IPS-18a (cell line): ENCODE results near the gene CPB2.

Experiments used
- H3K27ac ChIP-seq: one replicate; pipeline ENCODE4 v1.5.1; 2013; ENCODE audit warnings: low read length
- H3K27me3 ChIP-seq: one replicate; pipeline ENCODE4 v1.6.1; 2013; ENCODE audit warnings: mild to moderate bottlenecking, low read length; ENCODE audit not compliant: control insufficient read depth, insufficient read depth
- H3K36me3 ChIP-seq: one replicate; pipeline ENCODE4 v1.6.1; 2013; ENCODE audit warnings: low read depth, low read length; ENCODE audit not compliant: control insufficient read depth
- H3K4me1 ChIP-seq: one replicate; pipeline ENCODE4 v1.6.1; 2013; ENCODE audit warnings: low read depth, low read length; ENCODE audit not compliant: control insufficient read depth
- H3K4me3 ChIP-seq: one replicate; pipeline ENCODE4 v1.5.1; 2013; ENCODE audit warnings: low read length
- H3K9ac ChIP-seq: one replicate; pipeline ENCODE4 v1.6.1; 2013; ENCODE audit warnings: mild to moderate bottlenecking, low read length, moderate library complexity
- H3K9me3 ChIP-seq: one replicate; pipeline ENCODE4 v1.6.1; 2013; ENCODE audit warnings: low read depth, low read length; ENCODE audit not compliant: control insufficient read depth

CPB2 gene

DNA sequence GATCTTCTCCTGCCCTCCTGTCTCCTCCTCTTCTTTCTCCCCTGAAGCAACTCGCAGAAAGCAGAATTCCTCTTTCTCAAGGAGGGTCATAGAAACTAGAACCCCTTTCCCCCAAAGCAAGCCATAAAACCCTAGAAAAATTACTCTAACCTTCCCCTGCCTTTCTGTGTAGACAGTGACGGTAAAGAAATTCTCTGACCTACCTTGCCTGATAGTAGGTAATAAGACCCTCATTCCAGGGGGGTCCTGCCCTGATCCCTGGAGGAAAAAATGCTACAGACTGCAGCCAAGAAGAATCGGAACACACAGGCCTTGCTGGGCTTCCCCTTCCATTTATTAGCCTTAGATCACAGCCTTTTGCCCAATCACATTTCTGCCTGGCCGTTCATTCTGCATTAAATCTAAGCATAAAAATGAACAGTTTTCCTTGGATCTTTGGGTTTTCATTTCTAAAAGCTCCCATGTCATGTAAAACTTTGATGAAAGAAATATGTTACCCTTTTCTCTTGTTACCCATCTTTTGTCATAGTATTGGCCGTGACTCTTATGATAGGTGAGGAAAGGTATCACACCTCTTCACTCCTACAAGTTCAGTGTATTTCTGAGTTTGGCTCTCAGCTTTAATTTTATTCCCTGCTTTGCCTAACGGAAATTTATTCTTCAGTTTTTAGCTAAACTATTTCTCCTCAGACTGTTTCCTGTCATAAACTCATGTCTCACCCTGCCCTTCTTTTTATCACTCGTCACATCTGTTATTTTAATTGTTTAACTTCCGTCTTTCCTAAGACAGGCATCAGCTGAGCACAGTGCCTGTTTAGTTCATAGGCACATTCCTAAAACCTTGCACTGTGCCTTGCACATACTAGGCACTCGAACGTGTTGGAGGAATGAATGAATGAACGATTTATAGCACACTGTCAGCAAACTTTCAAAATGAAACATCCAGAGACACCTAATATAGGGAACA lies 20.4 kb upstream of the CPB2 start:
- Histone ChIP-seq H3K9ac (no peak overlapping the region), H3K36me3 (no peaks in the 10 kb centered on the region)

DNA sequence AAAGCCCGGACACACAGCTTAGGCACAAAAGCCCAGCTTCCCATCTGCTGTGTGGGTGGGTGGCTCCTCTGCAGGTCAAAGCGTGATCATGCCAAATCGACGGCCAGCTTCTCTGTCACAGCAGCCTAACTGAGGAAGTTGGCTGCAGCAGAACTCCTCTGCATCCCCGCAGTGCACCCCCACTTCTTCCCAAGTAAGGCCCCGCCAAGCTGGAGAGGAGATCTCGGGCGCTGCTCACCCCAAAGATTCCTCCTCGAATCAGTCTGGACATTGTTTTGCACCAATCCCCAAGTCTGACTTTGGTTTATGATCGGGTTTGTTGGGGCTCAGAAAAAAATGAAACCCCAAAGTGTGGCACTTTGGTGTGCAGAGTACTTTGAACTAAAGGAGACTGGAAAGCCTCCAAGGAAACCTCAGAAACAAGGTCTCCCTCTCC lies 19.7 kb upstream of the CPB2 start:
- Histone ChIP-seq H3K4me3 (no peak overlapping the region), H3K36me3 (no peaks in the 10 kb centered on the region), H3K27ac (no peak overlapping the region), H3K27me3 (no peaks in the 10 kb centered on the region), H3K4me1 (peaks cover 8% of the 10 kb centered on the region), H3K9ac (no peak overlapping the region), H3K9me3 (no peaks in the 10 kb centered on the region)

More for the DNA sequence above, 20.4 kb upstream of the CPB2 start:
- Histone ChIP-seq H3K9me3 (no peaks in the 10 kb centered on the region), H3K4me3 (no peak overlapping the region), H3K4me1 (peaks cover 3% of the 10 kb centered on the region), H3K27me3 (no peaks in the 10 kb centered on the region), H3K27ac (no peak overlapping the region)

DNA sequence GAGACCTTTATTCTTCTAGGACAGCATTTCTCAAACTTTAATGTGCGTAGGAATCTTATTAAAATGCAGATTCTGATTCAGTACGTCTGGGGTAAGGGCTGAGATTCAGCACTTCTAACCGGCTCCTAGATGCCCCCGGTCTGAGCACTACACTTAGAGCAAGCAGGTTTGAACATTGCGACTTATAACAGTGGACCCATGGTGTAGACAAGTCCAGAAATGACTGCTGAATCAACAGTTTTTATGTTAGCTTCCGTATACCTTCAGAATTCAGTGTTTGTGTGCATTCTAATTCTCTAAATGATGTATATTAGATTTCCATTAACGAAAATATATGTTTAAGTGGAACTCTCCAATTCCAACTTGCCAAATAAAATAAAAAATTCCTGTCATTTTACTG lies 17.5 kb upstream of the CPB2 start:
- no peaks in the 10 kb centered on the region for H3K27me3 ChIP-seq
- H3K9me3 ChIP-seq: no peaks in the 10 kb centered on the region
- no peak overlapping the region for H3K4me3 ChIP-seq
- H3K27ac ChIP-seq: no peak overlapping the region
- H3K4me1 ChIP-seq: peaks cover 11% of the 10 kb centered on the region
- H3K9ac ChIP-seq: no peak overlapping the region
- no peaks in the 10 kb centered on the region for H3K36me3 ChIP-seq

DNA sequence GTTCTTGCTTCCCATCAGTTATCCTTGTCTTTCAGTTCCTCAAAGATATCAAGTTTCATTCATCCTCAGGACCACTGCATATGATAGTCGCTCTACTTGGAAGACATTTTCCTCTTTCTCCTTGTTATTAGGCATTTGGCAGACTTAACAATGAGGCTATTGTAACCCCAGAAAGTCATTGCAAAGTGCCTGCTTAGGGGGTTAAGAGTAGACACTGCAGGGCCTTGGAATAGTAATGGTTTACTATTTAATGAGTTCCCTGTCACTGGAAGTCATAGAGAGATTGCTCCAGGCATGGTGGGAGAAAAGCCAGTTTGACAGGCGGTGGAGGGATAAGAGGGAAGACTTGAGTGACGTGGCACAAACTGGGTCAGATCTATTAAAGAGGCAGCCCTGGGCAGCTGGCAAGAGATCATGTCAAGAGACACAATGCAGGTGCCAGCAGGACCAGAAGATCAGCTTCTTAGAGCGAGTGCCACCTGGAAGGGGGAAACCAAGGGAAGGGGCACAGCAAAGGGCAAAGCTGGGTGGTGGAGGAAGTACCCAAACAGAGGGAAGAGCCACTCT lies 16.8 kb upstream of the CPB2 start:
- Histone ChIP-seq H3K36me3 (no peaks in the 10 kb centered on the region), H3K4me3 (no peak overlapping the region), H3K9me3 (no peaks in the 10 kb centered on the region), H3K27me3 (no peaks in the 10 kb centered on the region), H3K4me1 (peaks cover 11% of the 10 kb centered on the region), H3K27ac (no peak overlapping the region), H3K9ac (no peak overlapping the region)

DNA sequence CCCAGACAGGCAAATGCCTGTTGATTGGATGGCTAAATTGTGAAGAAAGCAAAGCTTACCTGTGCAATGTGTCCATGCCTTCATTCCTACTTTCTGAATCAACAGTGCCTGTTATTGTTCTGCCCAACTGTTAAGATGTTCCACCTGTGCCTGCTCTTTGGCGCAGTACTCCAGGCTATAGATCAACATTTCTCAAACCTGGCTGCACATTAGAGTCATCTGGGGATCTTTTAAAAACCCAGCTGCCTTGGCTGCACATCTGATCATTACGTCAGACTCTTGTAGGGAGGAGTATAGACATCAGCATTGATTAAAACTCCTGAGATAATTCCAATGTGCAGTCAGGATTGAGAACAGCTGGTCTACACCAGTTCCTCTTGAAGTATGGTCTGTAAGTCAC lies 16.2 kb upstream of the CPB2 start:
- Histone ChIP-seq H3K36me3 (no peaks in the 10 kb centered on the region), H3K27ac (no peak overlapping the region)

DNA sequence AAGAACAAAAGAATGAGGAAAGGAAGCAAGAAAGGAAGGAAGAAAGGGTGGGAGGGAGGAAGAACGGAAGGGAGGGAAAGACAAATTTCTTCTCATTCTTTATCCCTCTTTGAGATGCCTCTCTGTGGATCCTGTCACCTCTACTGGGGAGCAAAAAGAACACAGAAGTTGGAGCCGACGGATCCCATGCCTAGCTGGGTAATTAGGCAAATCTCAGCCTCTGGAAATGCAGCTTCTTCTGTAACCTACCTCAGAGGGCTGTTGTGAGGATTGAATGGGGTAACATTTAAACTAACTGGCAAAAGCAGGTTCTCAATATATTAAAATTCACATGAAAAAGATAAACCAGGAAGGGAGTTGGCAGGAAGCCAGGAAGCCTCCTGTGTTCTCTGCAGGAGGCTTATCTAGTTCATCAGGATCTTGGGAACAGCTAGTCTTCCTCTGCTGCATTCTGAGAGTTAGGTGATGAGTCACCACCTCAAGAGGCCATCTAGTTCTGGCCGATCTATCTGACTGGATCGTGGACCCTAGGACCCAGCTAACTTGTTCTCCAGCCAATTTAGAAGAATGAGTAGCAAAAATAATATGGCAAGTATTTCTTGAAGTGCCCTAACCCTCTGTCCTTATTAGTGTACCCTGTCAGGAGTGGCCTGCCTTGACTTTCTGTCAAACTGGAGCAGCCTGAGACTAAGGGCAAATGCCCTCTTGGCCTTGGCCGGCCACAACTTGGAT lies 15.2 kb upstream of the CPB2 start:
- H3K36me3 ChIP-seq: no peaks in the 10 kb centered on the region
- H3K4me1 ChIP-seq: peaks cover 11% of the 10 kb centered on the region
- no peaks in the 10 kb centered on the region for H3K27me3 ChIP-seq
- H3K9me3 ChIP-seq: no peaks in the 10 kb centered on the region
- no peak overlapping the region for H3K9ac ChIP-seq
- H3K27ac ChIP-seq: no peak overlapping the region
- H3K4me3 ChIP-seq: no peak overlapping the region

More for the DNA sequence above, 16.2 kb upstream of the CPB2 start:
- Histone ChIP-seq H3K9me3 (no peaks in the 10 kb centered on the region), H3K9ac (no peak overlapping the region), H3K4me1 (peaks cover 11% of the 10 kb centered on the region), H3K27me3 (no peaks in the 10 kb centered on the region), H3K4me3 (no peak overlapping the region)

DNA sequence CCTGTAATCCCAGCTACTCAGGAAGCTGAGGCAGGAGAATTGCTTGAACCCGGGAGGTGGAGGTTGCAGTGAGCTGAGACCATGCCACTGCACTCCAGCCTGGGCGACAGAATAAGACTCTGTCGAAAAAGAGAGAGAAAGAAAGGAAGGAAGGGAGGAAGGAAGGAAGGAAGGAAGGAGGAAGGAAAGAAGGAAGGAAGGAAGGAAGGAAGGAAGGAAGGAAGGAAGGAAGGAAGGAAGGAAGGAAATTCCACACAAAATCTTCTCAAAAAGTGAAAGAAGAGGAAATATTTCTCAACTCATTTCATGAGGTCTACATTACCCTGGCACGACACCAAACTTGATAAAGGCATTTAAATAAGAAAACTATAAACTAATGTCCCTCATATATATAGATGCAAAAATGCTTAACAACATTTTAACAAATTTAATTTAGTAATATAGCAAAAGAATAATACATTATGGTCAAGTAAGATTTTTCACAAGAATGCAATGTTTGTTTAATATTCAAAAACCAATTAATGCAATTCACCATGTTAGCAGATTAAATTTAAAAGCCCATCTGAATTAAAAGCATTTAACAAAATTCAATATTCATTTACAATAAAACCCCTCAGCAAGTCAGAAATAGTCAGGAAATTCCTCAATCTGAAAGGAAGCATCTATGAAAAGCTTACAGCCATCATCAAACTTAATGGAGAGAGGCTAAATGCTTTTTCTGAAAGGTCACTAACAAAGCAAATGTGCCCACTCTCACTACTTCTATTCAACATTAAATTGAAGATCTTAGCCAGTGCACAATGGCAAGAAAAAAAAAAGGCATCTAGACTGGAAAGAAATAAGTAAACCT lies 12.0 kb upstream of the CPB2 start:
- Histone ChIP-seq H3K9ac (no peak overlapping the region), H3K9me3 (no peaks in the 10 kb centered on the region), H3K36me3 (no peaks in the 10 kb centered on the region), H3K27ac (no peak overlapping the region), H3K4me1 (peaks cover 11% of the 10 kb centered on the region), H3K4me3 (no peak overlapping the region), H3K27me3 (no peaks in the 10 kb centered on the region)

DNA sequence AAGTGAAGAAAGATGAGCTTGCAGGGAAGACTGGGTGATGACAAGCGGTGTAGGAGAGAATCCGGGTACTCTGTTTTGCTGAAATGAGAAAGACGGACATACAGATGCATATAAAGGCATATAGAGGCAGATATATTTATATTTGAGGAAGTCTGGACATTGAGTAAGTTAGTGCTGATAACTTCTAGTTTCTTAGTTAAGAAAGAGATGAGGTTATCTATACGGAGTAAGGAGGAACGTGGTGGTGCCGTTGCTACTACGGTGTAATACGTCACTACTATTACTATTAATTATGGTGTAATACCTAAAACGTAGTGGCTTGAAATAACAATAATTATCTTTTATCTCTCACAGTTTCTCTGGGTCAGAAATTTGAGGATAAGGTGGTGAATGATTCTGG lies 9.8 kb upstream of the CPB2 start:
- Histone ChIP-seq H3K4me1 (peaks cover 3% of the 10 kb centered on the region), H3K36me3 (no peaks in the 10 kb centered on the region), H3K9ac (no peak overlapping the region), H3K9me3 (no peaks in the 10 kb centered on the region), H3K4me3 (no peak overlapping the region), H3K27ac (no peak overlapping the region), H3K27me3 (no peaks in the 10 kb centered on the region)

DNA sequence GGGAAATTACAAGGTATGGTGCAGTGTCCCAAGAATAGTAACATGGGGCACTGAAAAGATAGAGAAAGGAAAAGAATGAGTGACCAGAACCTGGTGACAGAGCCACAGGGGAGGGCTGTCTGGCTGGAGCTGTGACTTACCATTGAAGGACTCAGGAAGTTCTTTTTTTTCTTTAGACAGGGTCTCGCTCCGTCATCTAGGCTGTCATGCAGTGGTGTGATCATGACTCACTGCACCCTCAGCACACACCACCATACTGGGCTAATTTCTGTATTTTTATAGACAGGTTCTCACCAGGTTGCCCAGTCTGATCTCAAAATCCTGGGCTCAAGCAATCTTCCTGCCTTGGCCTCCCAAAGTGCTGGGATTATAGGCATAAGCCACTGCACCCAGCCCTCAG lies 8.8 kb upstream of the CPB2 start:
- H3K4me1 ChIP-seq: no peaks in the 10 kb centered on the region
- H3K27ac ChIP-seq: no peak overlapping the region
- H3K4me3 ChIP-seq: no peak overlapping the region

DNA sequence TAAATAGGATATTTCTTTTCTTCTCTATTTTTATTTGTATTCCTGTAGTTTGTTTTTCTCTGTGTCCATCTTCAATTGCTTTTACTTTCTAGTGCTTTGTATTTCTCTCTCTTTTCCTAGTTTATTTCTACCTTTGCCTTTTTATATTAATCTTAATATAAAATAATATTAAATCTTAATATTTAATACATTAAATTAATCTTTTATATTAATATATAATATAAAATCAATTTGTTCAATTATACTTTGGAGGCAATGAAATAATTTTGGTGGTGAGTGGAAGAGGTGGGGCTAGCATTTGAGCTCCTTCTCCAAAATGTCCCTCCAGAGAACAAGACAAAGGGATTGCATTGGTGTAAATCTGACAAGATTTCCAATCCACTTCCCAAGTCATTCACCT lies 6.3 kb upstream of the CPB2 start:
- Histone ChIP-seq H3K27me3 (no peaks in the 10 kb centered on the region), H3K4me3 (no peak overlapping the region), H3K9ac (no peak overlapping the region), H3K9me3 (no peaks in the 10 kb centered on the region), H3K36me3 (no peaks in the 10 kb centered on the region), H3K4me1 (no peaks in the 10 kb centered on the region), H3K27ac (no peak overlapping the region)

More for the DNA sequence above, 8.8 kb upstream of the CPB2 start:
- Histone ChIP-seq H3K9ac (no peak overlapping the region), H3K27me3 (no peaks in the 10 kb centered on the region), H3K36me3 (no peaks in the 10 kb centered on the region), H3K9me3 (no peaks in the 10 kb centered on the region)

DNA sequence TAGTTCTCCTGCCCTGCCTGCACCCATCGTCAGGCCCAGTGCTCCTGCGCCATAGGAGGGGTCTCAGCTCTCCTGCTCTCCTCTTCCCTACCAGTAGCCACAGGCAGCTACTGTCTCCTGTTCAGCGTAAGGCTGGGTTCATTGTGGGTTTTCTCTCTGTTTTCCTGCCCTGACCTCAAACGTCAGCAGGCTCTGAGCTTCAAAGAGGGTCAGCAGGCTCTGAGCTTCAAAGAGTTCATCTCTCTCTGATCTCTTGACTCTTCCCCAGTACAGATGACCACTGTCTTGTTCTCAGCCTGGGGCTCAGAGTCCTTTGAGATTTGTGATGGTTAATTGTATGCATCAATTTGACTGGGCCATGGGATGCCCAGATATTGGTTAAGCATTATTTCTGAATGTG lies 4.6 kb upstream of the CPB2 start:
- Histone ChIP-seq H3K27ac (no peak overlapping the region), H3K4me3 (no peak overlapping the region), H3K4me1 (no peaks in the 10 kb centered on the region), H3K27me3 (no peaks in the 10 kb centered on the region), H3K9ac (no peak overlapping the region), H3K9me3 (no peaks in the 10 kb centered on the region), H3K36me3 (no peaks in the 10 kb centered on the region)
